ENCODE results near the gene PTPRN2. TPM values are rescaled to one million over a fixed set of nuclear protein-coding genes. Genes with fewer than 3 reads are reported as not detected.

Gene PTPRN2
- total RNA-seq, 4 donors from 2014 or later, result 6.6 to 10.7 (median 8.2) TPM

DNA sequence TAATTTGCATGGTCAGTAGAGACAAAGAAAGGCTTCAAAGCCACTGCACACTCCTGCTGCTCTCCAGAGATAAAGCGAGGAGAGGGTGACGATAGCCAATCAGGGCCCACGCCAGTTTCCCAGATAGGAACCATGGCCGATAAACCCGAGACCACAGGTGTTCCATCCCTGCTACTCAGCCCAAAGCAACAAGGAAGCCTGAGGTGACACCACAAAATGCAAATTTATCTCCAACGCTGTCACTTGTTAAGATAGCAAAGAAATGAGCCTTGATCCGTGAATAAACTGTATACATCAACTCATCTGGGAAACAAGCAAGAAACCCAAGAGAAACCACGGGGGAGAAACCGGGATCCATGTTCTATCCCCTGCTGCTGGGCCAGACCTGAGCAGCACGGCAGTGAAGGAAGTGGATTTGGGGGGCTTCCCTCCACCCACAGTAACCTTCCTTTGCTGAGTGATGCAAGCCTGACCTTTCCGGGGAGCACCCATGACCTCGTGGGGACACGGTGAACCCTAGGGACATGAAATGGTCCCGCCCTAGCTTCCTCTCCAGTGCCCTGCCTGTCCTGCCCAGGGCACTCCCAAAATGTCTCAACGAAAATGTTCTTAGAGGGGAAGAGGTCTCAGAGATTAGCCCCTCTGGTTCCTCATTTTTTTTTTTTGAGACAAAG lies 164.6 kb downstream of the PTPRN2 start:
- Histone ChIP-seq H3K9me3 (peaks cover 0 to 4% (median 0%) of the 10 kb centered on the region in 4 donors), H3K4me3 (no peak overlapping the region), H3K27me3 (no peaks in the 10 kb centered on the region), H3K27ac (no peak overlapping the region), H3K4me1 (no peaks in the 10 kb centered on the region), H3K36me3 (no peaks in the 10 kb centered on the region)
- TF ChIP-seq EP300 (IDR thresholded peaks at IDR 0.05), result no peak
- TF ChIP-seq POLR2A (IDR thresholded peaks at IDR 0.05), result no peak
- TF ChIP-seq, protein P1, sequence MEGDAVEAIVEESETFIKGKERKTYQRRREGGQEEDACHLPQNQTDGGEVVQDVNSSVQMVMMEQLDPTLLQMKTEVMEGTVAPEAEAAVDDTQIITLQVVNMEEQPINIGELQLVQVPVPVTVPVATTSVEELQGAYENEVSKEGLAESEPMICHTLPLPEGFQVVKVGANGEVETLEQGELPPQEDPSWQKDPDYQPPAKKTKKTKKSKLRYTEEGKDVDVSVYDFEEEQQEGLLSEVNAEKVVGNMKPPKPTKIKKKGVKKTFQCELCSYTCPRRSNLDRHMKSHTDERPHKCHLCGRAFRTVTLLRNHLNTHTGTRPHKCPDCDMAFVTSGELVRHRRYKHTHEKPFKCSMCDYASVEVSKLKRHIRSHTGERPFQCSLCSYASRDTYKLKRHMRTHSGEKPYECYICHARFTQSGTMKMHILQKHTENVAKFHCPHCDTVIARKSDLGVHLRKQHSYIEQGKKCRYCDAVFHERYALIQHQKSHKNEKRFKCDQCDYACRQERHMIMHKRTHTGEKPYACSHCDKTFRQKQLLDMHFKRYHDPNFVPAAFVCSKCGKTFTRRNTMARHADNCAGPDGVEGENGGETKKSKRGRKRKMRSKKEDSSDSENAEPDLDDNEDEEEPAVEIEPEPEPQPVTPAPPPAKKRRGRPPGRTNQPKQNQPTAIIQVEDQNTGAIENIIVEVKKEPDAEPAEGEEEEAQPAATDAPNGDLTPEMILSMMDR (IDR thresholded peaks at IDR 0.05), result no peak
- WGBS, 2 donors, result 71 to 80% methylated on average over 15 of the region's 15 CpGs
- no peak for DNase-seq (ENCODE audit: low spot score in 2 of 2)

DNA sequence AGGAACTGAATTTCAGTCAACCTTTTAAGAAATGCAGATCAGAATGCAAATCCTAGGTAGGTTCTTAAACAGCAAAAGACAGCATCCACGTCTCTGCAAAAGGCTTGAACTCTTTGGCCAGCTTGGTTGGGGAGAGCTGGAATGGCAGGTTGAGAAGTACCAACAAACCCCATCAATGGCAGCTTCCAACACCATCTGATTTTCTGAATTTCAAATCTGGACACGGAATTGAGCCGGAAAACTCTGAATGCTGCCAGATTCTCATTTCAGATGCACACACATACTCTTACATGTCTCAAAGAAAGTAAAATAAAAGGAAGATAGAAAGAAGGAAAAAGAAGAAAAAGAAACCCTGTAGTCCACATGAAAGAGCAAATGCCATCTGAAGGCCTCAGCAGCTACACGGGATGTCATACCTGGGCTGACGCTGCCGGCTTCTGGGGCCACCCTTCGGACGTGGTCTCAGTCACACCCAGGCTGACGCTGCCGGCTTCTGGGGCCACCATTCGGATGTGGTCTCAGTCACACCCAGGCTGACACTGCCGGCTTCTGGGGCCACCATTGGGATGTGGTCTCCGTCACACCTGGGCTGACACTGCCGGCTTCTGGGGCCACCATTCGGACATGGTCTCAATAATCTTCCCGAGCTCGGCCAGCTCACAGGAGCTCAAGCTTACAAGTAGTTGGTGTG lies 165.3 kb downstream of the PTPRN2 start:
- Histone ChIP-seq H3K27me3 (no peaks in the 10 kb centered on the region), H3K36me3 (no peaks in the 10 kb centered on the region), H3K27ac (no peak overlapping the region), H3K4me3 (no peak overlapping the region), H3K4me1 (no peaks in the 10 kb centered on the region), H3K9me3 (peaks cover 0 to 4% (median 0%) of the 10 kb centered on the region in 4 donors)
- DNase-seq (ENCODE audit: low spot score in 2 of 2), result no peak
- 84 to 88% methylated on average over 17 of the region's 17 CpGs for WGBS, 2 donors
- TF ChIP-seq EP300 (IDR thresholded peaks at IDR 0.05), result no peak
- no peak for TF ChIP-seq POLR2A (IDR thresholded peaks at IDR 0.05)
- TF ChIP-seq, protein P1 (IDR thresholded peaks at IDR 0.05), result no peak

DNA sequence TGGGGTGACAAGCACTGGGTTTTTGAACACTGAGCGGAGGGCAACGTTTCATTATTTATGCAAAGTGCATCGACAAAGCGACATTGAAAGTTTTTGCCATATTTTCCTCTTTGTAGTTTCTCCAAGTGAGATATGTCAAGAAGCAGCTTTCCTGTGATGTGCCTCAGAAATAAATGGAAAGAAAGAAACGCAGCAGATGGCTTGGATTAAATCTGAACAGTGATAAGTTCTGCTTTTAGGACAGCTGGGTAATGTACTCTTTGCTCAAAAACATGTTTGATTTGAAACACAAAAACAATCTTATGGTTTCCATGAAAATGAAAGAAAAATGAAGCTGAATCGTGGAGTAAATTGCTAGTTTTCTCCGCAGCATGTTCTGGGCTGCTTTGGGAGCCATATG lies 166.3 kb downstream of the PTPRN2 start:
- Histone ChIP-seq H3K4me3 (no peak overlapping the region), H3K27me3 (no peaks in the 10 kb centered on the region), H3K36me3 (no peaks in the 10 kb centered on the region), H3K9me3 (peaks cover 0 to 4% (median 0%) of the 10 kb centered on the region in 4 donors), H3K4me1 (no peaks in the 10 kb centered on the region), H3K27ac (no peak overlapping the region)
- WGBS, 2 donors, result 81 to 82% methylated on average over 7 of the region's 7 CpGs
- TF ChIP-seq POLR2A (IDR thresholded peaks at IDR 0.05) (no peak), EP300 (IDR thresholded peaks at IDR 0.05) (no peak)
- TF ChIP-seq, protein P1 (IDR thresholded peaks at IDR 0.05), result no peak
- no peak for DNase-seq (ENCODE audit: low spot score in 2 of 2)

DNA sequence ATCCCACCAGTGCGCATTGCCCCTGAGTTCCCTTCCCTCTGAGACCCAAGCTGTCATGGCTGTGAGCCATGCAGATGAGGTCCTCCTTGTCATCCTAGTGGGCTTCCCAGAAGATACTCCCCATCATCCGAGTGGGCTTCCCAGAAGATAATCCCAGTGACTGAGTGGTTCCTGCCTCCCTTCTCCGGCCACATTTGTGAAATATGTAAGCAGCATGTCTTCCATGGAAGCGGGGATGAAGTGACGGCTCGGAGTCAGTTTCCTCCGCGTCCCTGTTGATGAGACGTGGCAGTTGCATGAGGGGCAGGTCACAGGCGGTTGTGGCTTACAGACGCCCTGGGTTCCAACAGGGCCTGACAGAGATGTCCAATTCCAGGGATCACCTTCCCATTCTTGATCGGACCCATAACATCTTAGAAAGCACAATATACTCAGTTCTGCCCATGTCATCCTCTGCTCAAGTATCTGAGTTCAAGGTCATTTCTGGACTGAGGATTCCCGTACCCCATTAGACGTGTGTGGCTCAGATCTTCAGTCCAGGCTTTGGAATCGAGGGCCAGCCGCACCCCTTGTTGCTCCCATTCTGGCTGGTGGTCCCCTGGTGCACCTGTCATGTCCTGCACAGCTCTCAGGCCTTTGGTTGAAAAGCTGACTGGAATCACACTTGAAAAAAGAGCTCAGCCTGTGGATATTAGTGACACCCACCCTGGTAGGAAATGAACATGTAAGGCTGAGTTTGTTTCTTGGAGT lies 166.9 kb downstream of the PTPRN2 start:
- H3K27me3 ChIP-seq, result no peaks in the 10 kb centered on the region
- TF ChIP-seq POLR2A (IDR thresholded peaks at IDR 0.05), result no peak
- TF ChIP-seq, protein P1 (IDR thresholded peaks at IDR 0.05), result no peak
- TF ChIP-seq EP300 (IDR thresholded peaks at IDR 0.05), result no peak
- no peaks in the 10 kb centered on the region for H3K4me1 ChIP-seq
- DNase-seq (ENCODE audit: low spot score in 2 of 2), result no peak
- peaks cover 0 to 4% (median 0%) of the 10 kb centered on the region in 4 donors for H3K9me3 ChIP-seq
- H3K36me3 ChIP-seq, result no peaks in the 10 kb centered on the region
- WGBS, 2 donors, result 95% methylated on average over 16 of the region's 16 CpGs
- no peak overlapping the region for H3K27ac ChIP-seq
- no peak overlapping the region for H3K4me3 ChIP-seq
